ENCODE measurements around the gene UBE2J2. TPM values are rescaled to one million over a fixed set of nuclear protein-coding genes. Genes with fewer than 3 reads are reported as not detected.

UBE2J2 gene
- total and polyA plus RNA-seq, 2 of the 8 experiments (the other 6 are each of a cell fraction or from before 2014, with no cell fraction given): 33.6 to 67.9 TPM

DNA sequence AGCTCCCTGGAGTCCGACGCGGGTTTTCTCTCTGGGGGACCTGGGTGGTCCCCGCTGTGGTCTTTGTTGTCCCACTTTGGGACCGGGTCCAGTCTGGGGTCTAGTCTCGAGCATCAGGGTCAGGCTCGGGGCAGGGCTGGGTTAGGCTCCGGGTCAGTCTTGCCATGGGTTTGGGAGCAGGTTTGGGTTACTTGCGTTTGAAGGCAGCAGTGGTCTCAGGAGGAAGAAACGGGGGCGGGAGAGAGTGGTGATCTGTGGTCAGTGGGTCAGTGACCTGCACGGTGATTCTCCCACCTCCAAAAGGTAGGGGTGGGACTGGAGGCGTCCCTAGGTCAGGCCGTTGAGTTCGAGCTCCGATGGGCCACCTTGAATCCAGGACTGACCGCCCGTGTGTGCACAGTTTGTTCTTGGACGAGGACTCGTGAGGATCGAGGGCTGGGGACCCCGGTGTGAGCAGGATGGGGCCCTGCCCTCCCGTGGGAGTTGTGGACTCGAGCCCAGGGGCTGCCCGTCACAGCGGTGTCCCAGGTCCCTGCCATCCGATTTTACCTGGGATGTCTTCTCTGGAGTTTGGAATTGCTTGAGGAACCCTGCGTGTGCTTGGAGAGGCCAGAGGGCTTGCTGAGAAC lies 39.4 kb downstream of the UBE2J2 start:
- Histone ChIP-seq H3K23ac (ENCODE audit: insufficient read length) (no peak overlapping the region), H3K27me3 (replicated peaks in 1 of 4; ENCODE audit: control insufficient read depth in 3 of 4, extremely low read depth in 1 of 4, insufficient read depth in 3 of 4, low read length in 3 of 4) (no peaks in the 10 kb centered on the region; a peak in 1 of 7 replicates), H4K20me1 (replicated peaks in 1 of 2; ENCODE audit: control insufficient read depth in 1 of 2, insufficient read depth in 2 of 2, low read length in 2 of 2) (peaks cover 2 to 18% of the 10 kb centered on the region in 2 experiments), H2BK15ac (ENCODE audit: low read length) (no peak overlapping the region), H2BK5ac (ENCODE audit: low read depth, low read length) (no peak overlapping the region), H3K56ac (replicated peaks; ENCODE audit: insufficient read length, low read depth, low read length) (no peak overlapping the region), H3K14ac (ENCODE audit: insufficient read length) (no peak overlapping the region), H3K4me3 (ENCODE audit: extremely low read depth in 1 of 4, insufficient read depth in 2 of 4, low read depth in 3 of 4, low read length in 4 of 4) (no peak overlapping the region), H3K23me2 (ENCODE audit: low read depth, low read length) (peaks cover 7% of the 10 kb centered on the region), H4K5ac (ENCODE audit: insufficient read length, low read depth, low read length) (no peak overlapping the region), H3K9me3 (ENCODE audit: insufficient read depth in 2 of 2, low read depth in 1 of 2, low read length in 1 of 2) (peaks cover 0 to 9% of the 10 kb centered on the region in 2 experiments; a peak in 2 of 4 replicates), H4K8ac (ENCODE audit: extremely low read depth, insufficient read depth, low read length) (peak overlapping the region; percentile 88), H2BK120ac (replicated peaks; ENCODE audit: low read depth, low read length) (no peak overlapping the region), H2BK12ac (ENCODE audit: low read depth, low read length) (no peak overlapping the region), H3K79me1 (ENCODE audit: low read depth, low read length) (peaks cover 28% of the 10 kb centered on the region), H2AK5ac (ENCODE audit: low read depth, low read length) (0 out of 2 replicates have a peak overlapping the region, but pooled peaks have one; percentile 39), H3K4ac (replicated peaks; ENCODE audit: insufficient read length, low read depth, low read length) (no peak overlapping the region), H3K79me2 (ENCODE audit: control insufficient read depth in 1 of 2, insufficient read depth in 2 of 2, low read length in 2 of 2) (peaks cover 6 to 28% of the 10 kb centered on the region in 2 experiments; a peak in 3 of 4 replicates), H2AFZ (ENCODE audit: low read length) (no peak overlapping the region), H3K9ac (replicated peaks in 1 of 4; ENCODE audit: extremely low read depth in 1 of 4, low read depth in 3 of 4, low read length in 3 of 4) (no peak overlapping the region), H3K36me3 (ENCODE audit: control insufficient read depth in 2 of 4, insufficient read depth in 4 of 4, low read length in 3 of 4) (peaks cover 0 to 8% (median 0%) of the 10 kb centered on the region in 4 experiments; a peak in 1 of 8 replicates), H3K18ac (ENCODE audit: extremely low read depth, low read length) (no peak overlapping the region), H3K4me2 (ENCODE audit: insufficient read depth in 1 of 2, low read depth in 2 of 2, low read length in 2 of 2) (no peak overlapping the region), H3K27ac (ENCODE audit: low read depth, low read length) (no peak overlapping the region), H2BK20ac (ENCODE audit: low read length) (no peak overlapping the region), H3K4me1 (replicated peaks in 1 of 4; ENCODE audit: control insufficient read depth in 3 of 4, insufficient read depth in 4 of 4, low read length in 3 of 4) (peaks cover 0 to 12% (median under 1%) of the 10 kb centered on the region in 4 experiments; a peak in 4 of 7 replicates), H4K91ac (replicated peaks; ENCODE audit: insufficient read length, low read length) (no peak overlapping the region)
- ChIA-PET POLR2A (ENCODE audit: partially characterized antibody) (interaction anchor here (1.0 to 1.1 kb wide), 2 partner anchors 9 to 16 kb away, joined by 3 read pairs; no protein-coding TSS in a partner anchor), CTCF (ENCODE audit: partially characterized antibody) (no interaction called here)
- 95% methylated on average over 26 of the region's 28 CpGs; no CpG with 5 or more reads in 1 of the 2 experiments for WGBS, 2 experiments (ENCODE audit: extremely low coverage in 1 of 2, insufficient coverage in 1 of 2, insufficient read length in 1 of 2, insufficient replicate concordance in 2 of 2, low coverage in 1 of 2, low lambda C conversion rate in 2 of 2, missing lambda C conversion rate in 1 of 2)
- no peak for FAIRE-seq
- DNase-seq (ENCODE audit: low read depth in 1 of 2, low spot score in 2 of 2): no peak
- TF ChIP-seq CTBP2 (IDR thresholded peaks at IDR 0.05; ENCODE audit: borderline replicate concordance, insufficient read depth, insufficient read length, low read length): no peak
- TF ChIP-seq RNF2 (IDR thresholded peaks at IDR 0.05; ENCODE audit: borderline replicate concordance, low read depth, low read length, missing control alignments, poor library complexity, severe bottlenecking): no peak
- no peak for TF ChIP-seq SRF (IDR thresholded peaks at IDR 0.05; ENCODE audit: low read depth, low read length)
- no peak for TF ChIP-seq EP300 (IDR thresholded peaks at IDR 0.05; ENCODE audit: borderline replicate concordance in 1 of 2, low read depth in 2 of 2, low read length in 2 of 2)
- TF ChIP-seq, protein P1, sequence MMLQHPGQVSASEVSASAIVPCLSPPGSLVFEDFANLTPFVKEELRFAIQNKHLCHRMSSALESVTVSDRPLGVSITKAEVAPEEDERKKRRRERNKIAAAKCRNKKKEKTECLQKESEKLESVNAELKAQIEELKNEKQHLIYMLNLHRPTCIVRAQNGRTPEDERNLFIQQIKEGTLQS (IDR thresholded peaks at IDR 0.05; ENCODE audit: insufficient read depth, low read depth, low read length): no peak
- no peak for TF ChIP-seq JUN (IDR thresholded peaks at IDR 0.05; ENCODE audit: low read depth, low read length)
- TF ChIP-seq EGR1 (IDR thresholded peaks at IDR 0.05; ENCODE audit: borderline replicate concordance, low read depth, low read length): no peak
- no peak for TF ChIP-seq ASH2L (IDR thresholded peaks at IDR 0.05; ENCODE audit: low read length)
- TF ChIP-seq BCL11A (IDR thresholded peaks at IDR 0.05; ENCODE audit: low read depth in 2 of 2, low read length in 2 of 2): no peak
- no peak for TF ChIP-seq GABPA (IDR thresholded peaks at IDR 0.05; ENCODE audit: borderline replicate concordance, insufficient read depth, low read length)

All from H1 (cell line).